ENCODE measurements around the gene CNGA4.

- TF ChIP-seq POLR2A (IDR thresholded peaks at IDR 0.05) (no peak), CTCF (IDR thresholded peaks at IDR 0.05) (no peak)
Measured at GRCh38 chr11:6224421-6224820, 14.5 kb upstream of the CNGA4 start.

All from transverse colon (tissue), 3 donors.